Activated T-cell treated with anti-CD3 and anti-CD28 coated beads, Interleukin-2, amount 50 U/mL, for 1 hour (primary cell): ENCODE results near the gene PLCG2.

Source experiments
- DNase-seq: peaks from one replicate; pipeline ENCODE4 v3.0.0-alpha.2; 2020

The PLCG2 gene

GRCh38 chr16:81882559-81882958 is 103.5 kb downstream of the PLCG2 start:
- DNase-seq = no peak

GRCh38 chr16:81883235-81883634 is 104.1 kb downstream of the PLCG2 start:
- DNase-seq = no peak

GRCh38 chr16:81885976-81886586 is 107.0 kb downstream of the PLCG2 start:
- DNase-seq = no peak

- no peak for DNase-seq
These were observed 109.7 kb downstream of the PLCG2 start for GRCh38 chr16:81888520-81889394.

- no peak for DNase-seq
These were observed 112.8 kb downstream of the PLCG2 start for GRCh38 chr16:81891736-81892364.

- no peak for DNase-seq
These were observed 115.5 kb downstream of the PLCG2 start for GRCh38 chr16:81894592-81894991.

GRCh38 chr16:81896902-81897301 is 117.8 kb downstream of the PLCG2 start:
- DNase-seq = no peak

- DNase-seq = no peak
These were observed 120.5 kb downstream of the PLCG2 start for GRCh38 chr16:81899601-81900000.

- DNase-seq = no peak
These were observed 120.9 kb downstream of the PLCG2 start for GRCh38 chr16:81900014-81900413.

- no peak for DNase-seq
These were observed 121.4 kb downstream of the PLCG2 start for GRCh38 chr16:81900456-81900855.

GRCh38 chr16:81901484-81901883 is 122.4 kb downstream of the PLCG2 start:
- no peak for DNase-seq

- no peak for DNase-seq
These were observed 122.9 kb downstream of the PLCG2 start for GRCh38 chr16:81902025-81902424.

- DNase-seq = no peak
These were observed 125.2 kb downstream of the PLCG2 start for GRCh38 chr16:81904320-81904719.

GRCh38 chr16:81905277-81905676 is 126.2 kb downstream of the PLCG2 start:
- no peak for DNase-seq

GRCh38 chr16:81907681-81908080 is 128.6 kb downstream of the PLCG2 start:
- no peak for DNase-seq

- DNase-seq = no peak
These were observed 129.6 kb downstream of the PLCG2 start for GRCh38 chr16:81908466-81909262.

GRCh38 chr16:81910366-81910885 is 131.3 kb downstream of the PLCG2 start:
- no peak for DNase-seq

GRCh38 chr16:81912395-81912794 is 133.3 kb downstream of the PLCG2 start:
- no peak for DNase-seq

- DNase-seq = no peak
These were observed 134.1 kb downstream of the PLCG2 start for GRCh38 chr16:81913222-81913621.

GRCh38 chr16:81917375-81917774 is 138.3 kb downstream of the PLCG2 start:
- no peak for DNase-seq

GRCh38 chr16:81918927-81919326 is 139.8 kb downstream of the PLCG2 start:
- DNase-seq = no peak

- DNase-seq = no peak
These were observed 141.4 kb downstream of the PLCG2 start for GRCh38 chr16:81920498-81920897.
